SK-N-SH treated with all-trans-retinoic acid at 6 μM for 48 hours (cell line): ENCODE measurements around the gene SEPTIN7.

ENCODE experiments used
- ESRRG ChIP-seq: fragments of 250-450 bp; sonication (Bioruptor Pico); IDR thresholded peaks from 2 replicates; pipeline ENCODE4 v1.6.1; 2021; ENCODE audit warnings: mild to moderate bottlenecking
- POU6F1 ChIP-seq: fragments of 250-450 bp; sonication (Bioruptor Pico); IDR thresholded peaks from 2 replicates; pipeline ENCODE4 v1.8.0; 2021; ENCODE audit warnings: low read depth, mild to moderate bottlenecking, moderate library complexity, borderline replicate concordance
- TOX ChIP-seq: fragments of 250-450 bp; sonication (Bioruptor Pico); IDR thresholded peaks from 2 replicates; pipeline ENCODE4 v1.8.0; 2021; ENCODE audit warnings: mild to moderate bottlenecking, moderate library complexity, borderline replicate concordance
- ZC3H10 ChIP-seq: fragments of 250-450 bp; sonication (Bioruptor Pico); IDR thresholded peaks from 2 replicates; pipeline ENCODE4 v1.5.1; 2021; ENCODE audit warnings: mild to moderate bottlenecking, moderate library complexity

- TF ChIP-seq POU6F1 (CRISPR knock-in tag) (no peak), ZC3H10 (CRISPR knock-in tag) (no peak), ESRRG (CRISPR knock-in tag) (no peak), TOX (no peak)
These were observed 7.9 kb upstream of the SEPTIN7 start for GRCh38 chr7:35792873-35793489.
